GM12878 (cell line): ENCODE results near the gene CD300LG. TPM values are rescaled to one million over a fixed set of nuclear protein-coding genes. Genes with fewer than 3 reads are reported as not detected.

Experiments
- ATAC-seq: fragments of 200-7000 bp; cut with Tn5 transposase; 3 replicates; pipeline ENCODE4 v1.9.1; 2020; ENCODE audit warnings: mild to moderate bottlenecking, moderate library complexity
- BruUV-seq: library from RNA; stranded (reverse); fragments of 400-500 nt; replicated peaks from 2 replicates; lab custom pipeline; 2021; lab: Mats Ljungman, UMichigan
- CTCF ChIA-PET: fragments of 300-600 bp; sonication (Branson Sonifier 250); formaldehyde crosslinking; extraction: SDS; loops from one replicate; lab custom pipeline; 2021; ENCODE audit warnings: inconsistent platforms; lab: Yijun Ruan, JAX
- POLR2A ChIA-PET: fragments of 350-600 bp; formaldehyde crosslinking; extraction: SDS; loops from one replicate; lab custom pipeline; 2021; ENCODE audit warnings: inconsistent platforms; lab: Charles Lee
- RAD21 ChIA-PET: fragments of 300-600 bp; sonication (Branson Sonifier 250); formaldehyde crosslinking; loops from one replicate; lab custom pipeline; 2023; ENCODE audit warnings: antibody characterized with exemption; ENCODE audit not compliant: unreplicated experiment; lab: Charles Lee
- SMC1A ChIA-PET: fragments of 300-600 bp; sonication (Branson Sonifier 250); formaldehyde crosslinking; loops from one replicate; lab custom pipeline; 2023; ENCODE audit not compliant: unreplicated experiment, uncharacterized antibody; lab: Charles Lee
- DNase-seq: peaks from one replicate; pipeline ENCODE4 v3.0.0-alpha.2; 2011; ENCODE audit warnings: low read depth, low spot score
- FAIRE-seq: peaks from 3 replicates; lab custom pipeline; 2011; peaks lifted over from hg19 to GRCh38; lab: Jason Lieb, UNC
- H2AFZ ChIP-seq: 2 replicates; pipeline ENCODE4 v1.6.0; 2011; ENCODE audit warnings: low read depth, low read length, control low read depth; ENCODE audit not compliant: control insufficient read depth
- H3K27ac ChIP-seq: 2 replicates; pipeline ENCODE4 v1.5.1; 2011; ENCODE audit warnings: control low read depth; ENCODE audit not compliant: control insufficient read depth, insufficient read depth
- H3K27me3 ChIP-seq, 2 experiments: replicated peaks in 1 of 2; 2 replicates each; pipeline versions ENCODE4 v1.6.0 to v1.6.1; 2011; ENCODE audit warnings: low read length in 1 of 2; ENCODE audit not compliant: control insufficient read depth in 2 of 2, insufficient read depth in 2 of 2
- H3K36me3 ChIP-seq, 2 experiments: 2 replicates each; pipeline ENCODE4 v1.5.1; 2011; ENCODE audit warnings: low read length in 1 of 2; ENCODE audit not compliant: control insufficient read depth in 2 of 2, insufficient read depth in 2 of 2
- H3K4me1 ChIP-seq: 2 replicates; pipeline ENCODE4 v1.6.1; 2011; ENCODE audit warnings: mild to moderate bottlenecking, low read length, moderate library complexity, mixed read lengths; ENCODE audit not compliant: control insufficient read depth, insufficient read depth
- H3K4me2 ChIP-seq: 2 replicates; pipeline ENCODE4 v1.6.0; 2011; ENCODE audit warnings: control low read depth; ENCODE audit not compliant: control insufficient read depth, insufficient read depth
- H3K4me3 ChIP-seq: fragments of 200-600 bp; sonication (generic); 2 replicates; pipeline ENCODE4 v1.5.1; 2016
- H3K79me2 ChIP-seq: 2 replicates; pipeline ENCODE4 v1.6.0; 2011; ENCODE audit warnings: low read length; ENCODE audit not compliant: control insufficient read depth, insufficient read depth
- H3K9ac ChIP-seq: 2 replicates; pipeline ENCODE4 v1.8.0; 2011; ENCODE audit warnings: low read length, control low read depth, mixed read lengths; ENCODE audit not compliant: control insufficient read depth, insufficient read depth
- H3K9me3 ChIP-seq: replicated peaks from 3 replicates; pipeline ENCODE4 v1.5.1; 2011; ENCODE audit warnings: mild to moderate bottlenecking, low read length; ENCODE audit not compliant: control insufficient read depth, insufficient read depth
- H4K20me1 ChIP-seq: 2 replicates; pipeline ENCODE4 v1.6.0; 2011; ENCODE audit not compliant: control insufficient read depth, insufficient read depth
- ATF7 ChIP-seq: fragments of 450-650 bp; IDR thresholded peaks from 2 replicates; pipeline ENCODE4 v1.6.1; 2016; ENCODE audit warnings: low read depth, mild to moderate bottlenecking
- GABPA ChIP-seq: IDR thresholded peaks from 2 replicates; pipeline ENCODE4 v1.6.1; 2014; ENCODE audit warnings: antibody characterized with exemption, low read depth, mild to moderate bottlenecking, inconsistent platforms
- KDM1A ChIP-seq: fragments of 200-600 bp; sonication (generic); IDR thresholded peaks from 2 replicates; pipeline ENCODE4 v1.6.1; 2016; ENCODE audit warnings: borderline replicate concordance
- POLR2AphosphoS2 ChIP-seq: IDR thresholded peaks from 2 replicates; pipeline ENCODE4 v1.6.1; 2011; ENCODE audit warnings: low read depth, mild to moderate bottlenecking, low read length, improper control_type of control experiment, moderate library complexity
- SIX5 ChIP-seq: IDR thresholded peaks from 2 replicates; pipeline ENCODE4 v1.6.1; 2011; ENCODE audit warnings: mild to moderate bottlenecking, low read depth, low read length, moderate library complexity; ENCODE audit not compliant: severe bottlenecking
- SMAD1 ChIP-seq: fragments of 450-650 bp; IDR thresholded peaks from 2 replicates; pipeline ENCODE4 v1.6.1; 2018; ENCODE audit warnings: mild to moderate bottlenecking, low read depth; ENCODE audit not compliant: partially characterized antibody
- ZNF384 ChIP-seq: IDR thresholded peaks from 2 replicates; pipeline ENCODE4 v1.6.1; 2012; ENCODE audit warnings: low read depth, mild to moderate bottlenecking, low read length, improper control_type of control experiment, borderline replicate concordance
- ZZZ3 ChIP-seq: IDR thresholded peaks from 2 replicates; pipeline ENCODE4 v1.6.1; 2011; ENCODE audit warnings: low read depth; ENCODE audit not compliant: control insufficient read depth, insufficient read length
- WGBS: methylation state at CpG from one replicate; pipeline ENCODE4 v1.1.6; 2016; ENCODE audit warnings: low lambda C conversion rate; ENCODE audit not compliant: insufficient replicate concordance, insufficient coverage; ENCODE audit errors: missing lambda C conversion rate; 5-methylcytosine and 5-hydroxymethylcytosine counted together
- in situ Hi-C: fragments of 300-500 bp; cut with MboI; formaldehyde crosslinking; loops from 9 replicates; pipeline ENCODE4 v1.14.3; 2018; ENCODE audit warnings: mixed read lengths
- intact Hi-C: fragments of 100-400 bp; cut with micrococcal nuclease; formaldehyde crosslinking; loops from one replicate; pipeline ENCODE4 v1.14.2; 2022; ENCODE audit not compliant: unreplicated experiment
- polyA plus RNA-seq, 11 experiments: library from polyadenylated mRNA; depleted of rRNA in 4 of 11; unstranded in 6 of 11; stranded (reverse) in 5 of 11; fragments of >200 nt; fragmentation: Nextera tagmentation in 4 of 11; fragmentation: Illumina TruSeq in 1 of 11; extraction: Ambion mirVana in 4 of 11; extraction: Trizol in 1 of 11; gene quantifications; 1 replicate in 1 of 11; 2 replicates in 10 of 11; pipeline versions ENCODE4 v1.2.1 to v1.2.3, GENCODE V29; 2011 to 2016; ENCODE audit warnings: inconsistent platforms in 2 of 11, missing spikeins in 2 of 11, low read depth in 1 of 11
- total RNA-seq, 4 experiments: library from RNA; depleted of rRNA in 3 of 4; stranded (reverse); fragments of >200 nt in 3 of 4; fragmentation: Illumina TruSeq in 1 of 4; extraction: Trizol in 1 of 4; gene quantifications; 2 replicates each; pipeline versions ENCODE4 v1.2.1 to v1.2.3, GENCODE V29; 2013 to 2021
- TF ChIP-seq, protein P1 (sequence below): fragments of 450-650 bp; formaldehyde crosslinking; IDR thresholded peaks from 2 replicates; pipeline ENCODE4 v1.4.0; 2020; ENCODE audit warnings: mild to moderate bottlenecking, moderate library complexity
- TF ChIP-seq, protein P2 (sequence below): fragments of 450-650 bp; IDR thresholded peaks from 2 replicates; pipeline ENCODE4 v1.6.1; 2017; ENCODE audit warnings: mild to moderate bottlenecking
- TF ChIP-seq, protein P3 (sequence below): IDR thresholded peaks from 2 replicates; pipeline ENCODE4 v1.6.1; 2012; ENCODE audit warnings: low read depth, low read length, improper control_type of control experiment

CD300LG gene
- total and polyA plus RNA-seq, 10 of the 15 experiments (the other 5 are each of a cell fraction or from before 2014, with no cell fraction given) = not detected

DNA sequence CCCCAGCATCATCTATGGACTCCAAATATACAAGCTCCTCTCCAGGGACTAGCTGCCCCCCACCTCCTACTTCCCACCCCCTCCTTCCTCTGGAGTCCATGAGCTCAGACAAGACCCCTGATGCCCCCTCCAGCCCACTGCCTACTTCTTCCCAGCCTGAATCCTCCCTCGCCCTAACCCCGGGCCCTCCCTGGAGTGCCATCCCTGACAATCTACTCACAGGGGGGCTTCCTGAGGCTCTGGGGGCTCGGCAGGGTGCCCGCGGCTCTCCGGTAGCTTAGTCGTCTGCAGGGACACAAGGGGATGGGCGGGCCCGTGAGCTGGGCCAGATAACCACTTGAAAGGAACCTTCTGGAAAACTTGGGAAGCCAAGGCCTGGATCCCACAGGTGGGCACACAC lies 29.1 kb upstream of the CD300LG start:
- ChIA-PET CTCF (interaction anchor here (0.5 to 1.4 kb wide), 2 partner anchors 29 to 85 kb away, joined by 3 to 4 read pairs; partner anchors contain the start of gene CD300LG), POLR2A (no interaction called here)
- no TSS peak for BruUV-seq

DNA sequence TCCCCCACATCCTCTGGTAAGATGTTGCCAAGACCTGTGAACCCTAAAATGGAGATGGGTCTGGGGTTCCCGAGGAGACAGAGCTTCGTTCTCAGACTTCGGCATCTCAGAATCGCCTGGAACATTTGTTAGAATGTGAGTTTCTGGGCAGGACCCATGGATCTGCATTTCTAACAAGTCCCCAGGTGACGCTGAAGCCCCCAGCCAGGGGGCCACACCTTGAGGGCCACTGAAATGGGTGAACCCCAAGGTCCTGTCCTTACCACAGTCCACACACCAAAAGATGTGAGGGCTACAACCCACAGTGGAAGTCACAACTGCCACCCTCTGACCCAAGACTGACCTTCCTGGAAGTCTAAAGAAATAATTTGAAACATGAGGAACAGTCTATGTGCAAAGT lies 28.0 kb upstream of the CD300LG start:
- Histone ChIP-seq H3K79me2 (no peaks in the 10 kb centered on the region), H3K36me3 (no peaks in the 10 kb centered on the region), H2AFZ (no peak overlapping the region), H4K20me1 (no peaks in the 10 kb centered on the region), H3K27me3 (no peaks in the 10 kb centered on the region; a peak in 2 of 4 replicates), H3K4me1 (no peaks in the 10 kb centered on the region), H3K27ac (no peak overlapping the region), H3K9me3 (no peaks in the 10 kb centered on the region), H3K9ac (no peak overlapping the region), H3K4me2 (no peak overlapping the region), H3K4me3 (no peak overlapping the region)
- intact Hi-C loops (no loop called here), in situ Hi-C loops (no loop called here)
- FAIRE-seq (no peak), DNase-seq (no peak), ATAC-seq (no peak)
- WGBS = 33% methylated on average over 5 of the region's 5 CpGs
- ChIA-PET RAD21 (no interaction called here), CTCF (interaction anchor here (0.6 to 1.6 kb wide), 3 partner anchors 27 to 91 kb away, joined by 3 to 4 read pairs (median 3); partner anchors contain the start of gene CD300LG), POLR2A (no interaction called here), SMC1A (no interaction called here)
- no TSS peak for BruUV-seq
- TF ChIP-seq KDM1A (no peak), ZNF384 (no peak), POLR2AphosphoS2 (no peak), ATF7 (no peak), SIX5 (no peak), ZZZ3 (no peak), SMAD1 (no peak)
- TF ChIP-seq, protein P1, sequence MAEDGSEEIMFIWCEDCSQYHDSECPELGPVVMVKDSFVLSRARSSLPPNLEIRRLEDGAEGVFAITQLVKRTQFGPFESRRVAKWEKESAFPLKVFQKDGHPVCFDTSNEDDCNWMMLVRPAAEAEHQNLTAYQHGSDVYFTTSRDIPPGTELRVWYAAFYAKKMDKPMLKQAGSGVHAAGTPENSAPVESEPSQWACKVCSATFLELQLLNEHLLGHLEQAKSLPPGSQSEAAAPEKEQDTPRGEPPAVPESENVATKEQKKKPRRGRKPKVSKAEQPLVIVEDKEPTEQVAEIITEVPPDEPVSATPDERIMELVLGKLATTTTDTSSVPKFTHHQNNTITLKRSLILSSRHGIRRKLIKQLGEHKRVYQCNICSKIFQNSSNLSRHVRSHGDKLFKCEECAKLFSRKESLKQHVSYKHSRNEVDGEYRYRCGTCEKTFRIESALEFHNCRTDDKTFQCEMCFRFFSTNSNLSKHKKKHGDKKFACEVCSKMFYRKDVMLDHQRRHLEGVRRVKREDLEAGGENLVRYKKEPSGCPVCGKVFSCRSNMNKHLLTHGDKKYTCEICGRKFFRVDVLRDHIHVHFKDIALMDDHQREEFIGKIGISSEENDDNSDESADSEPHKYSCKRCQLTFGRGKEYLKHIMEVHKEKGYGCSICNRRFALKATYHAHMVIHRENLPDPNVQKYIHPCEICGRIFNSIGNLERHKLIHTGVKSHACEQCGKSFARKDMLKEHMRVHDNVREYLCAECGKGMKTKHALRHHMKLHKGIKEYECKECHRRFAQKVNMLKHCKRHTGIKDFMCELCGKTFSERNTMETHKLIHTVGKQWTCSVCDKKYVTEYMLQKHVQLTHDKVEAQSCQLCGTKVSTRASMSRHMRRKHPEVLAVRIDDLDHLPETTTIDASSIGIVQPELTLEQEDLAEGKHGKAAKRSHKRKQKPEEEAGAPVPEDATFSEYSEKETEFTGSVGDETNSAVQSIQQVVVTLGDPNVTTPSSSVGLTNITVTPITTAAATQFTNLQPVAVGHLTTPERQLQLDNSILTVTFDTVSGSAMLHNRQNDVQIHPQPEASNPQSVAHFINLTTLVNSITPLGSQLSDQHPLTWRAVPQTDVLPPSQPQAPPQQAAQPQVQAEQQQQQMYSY (CRISPR knock-in tag) = no peak

More for the DNA sequence above, 29.1 kb upstream of the CD300LG start:
- in situ Hi-C loops = no loop called here
- ChIA-PET SMC1A (no interaction called here), RAD21 (no interaction called here)
- Histone ChIP-seq H3K27ac (no peak overlapping the region), H3K9me3 (no peaks in the 10 kb centered on the region), H2AFZ (no peak overlapping the region), H3K4me1 (no peaks in the 10 kb centered on the region), H3K4me3 (no peak overlapping the region), H3K36me3 (no peaks in the 10 kb centered on the region), H3K27me3 (peaks cover 0 to 1% of the 10 kb centered on the region in 2 experiments), H3K79me2 (no peaks in the 10 kb centered on the region), H3K9ac (no peak overlapping the region), H4K20me1 (no peaks in the 10 kb centered on the region), H3K4me2 (no peak overlapping the region)
- WGBS = 53% methylated on average over 9 of the region's 9 CpGs
- ATAC-seq (no peak), DNase-seq (no peak), FAIRE-seq (no peak)
- intact Hi-C loops = no loop called here
- TF ChIP-seq, protein P2, sequence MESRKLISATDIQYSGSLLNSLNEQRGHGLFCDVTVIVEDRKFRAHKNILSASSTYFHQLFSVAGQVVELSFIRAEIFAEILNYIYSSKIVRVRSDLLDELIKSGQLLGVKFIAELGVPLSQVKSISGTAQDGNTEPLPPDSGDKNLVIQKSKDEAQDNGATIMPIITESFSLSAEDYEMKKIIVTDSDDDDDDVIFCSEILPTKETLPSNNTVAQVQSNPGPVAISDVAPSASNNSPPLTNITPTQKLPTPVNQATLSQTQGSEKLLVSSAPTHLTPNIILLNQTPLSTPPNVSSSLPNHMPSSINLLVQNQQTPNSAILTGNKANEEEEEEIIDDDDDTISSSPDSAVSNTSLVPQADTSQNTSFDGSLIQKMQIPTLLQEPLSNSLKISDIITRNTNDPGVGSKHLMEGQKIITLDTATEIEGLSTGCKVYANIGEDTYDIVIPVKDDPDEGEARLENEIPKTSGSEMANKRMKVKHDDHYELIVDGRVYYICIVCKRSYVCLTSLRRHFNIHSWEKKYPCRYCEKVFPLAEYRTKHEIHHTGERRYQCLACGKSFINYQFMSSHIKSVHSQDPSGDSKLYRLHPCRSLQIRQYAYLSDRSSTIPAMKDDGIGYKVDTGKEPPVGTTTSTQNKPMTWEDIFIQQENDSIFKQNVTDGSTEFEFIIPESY = no peak
- TF ChIP-seq, protein P3, sequence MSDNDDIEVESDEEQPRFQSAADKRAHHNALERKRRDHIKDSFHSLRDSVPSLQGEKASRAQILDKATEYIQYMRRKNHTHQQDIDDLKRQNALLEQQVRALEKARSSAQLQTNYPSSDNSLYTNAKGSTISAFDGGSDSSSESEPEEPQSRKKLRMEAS = no peak
- TF ChIP-seq GABPA = no peak
